ENCODE data around the gene ABHD18. TPM values are rescaled to one million over a fixed set of nuclear protein-coding genes. Genes with fewer than 3 reads are reported as not detected.
"Not testable (repeated sequence)": the region's sequence is repeated elsewhere in the genome, so short reads cannot be mapped to it uniquely, and the experiment has no call there.

Gene ABHD18
- total RNA-seq, 2 experiments from 2014 or later = 22.2 to 22.6 TPM

DNA sequence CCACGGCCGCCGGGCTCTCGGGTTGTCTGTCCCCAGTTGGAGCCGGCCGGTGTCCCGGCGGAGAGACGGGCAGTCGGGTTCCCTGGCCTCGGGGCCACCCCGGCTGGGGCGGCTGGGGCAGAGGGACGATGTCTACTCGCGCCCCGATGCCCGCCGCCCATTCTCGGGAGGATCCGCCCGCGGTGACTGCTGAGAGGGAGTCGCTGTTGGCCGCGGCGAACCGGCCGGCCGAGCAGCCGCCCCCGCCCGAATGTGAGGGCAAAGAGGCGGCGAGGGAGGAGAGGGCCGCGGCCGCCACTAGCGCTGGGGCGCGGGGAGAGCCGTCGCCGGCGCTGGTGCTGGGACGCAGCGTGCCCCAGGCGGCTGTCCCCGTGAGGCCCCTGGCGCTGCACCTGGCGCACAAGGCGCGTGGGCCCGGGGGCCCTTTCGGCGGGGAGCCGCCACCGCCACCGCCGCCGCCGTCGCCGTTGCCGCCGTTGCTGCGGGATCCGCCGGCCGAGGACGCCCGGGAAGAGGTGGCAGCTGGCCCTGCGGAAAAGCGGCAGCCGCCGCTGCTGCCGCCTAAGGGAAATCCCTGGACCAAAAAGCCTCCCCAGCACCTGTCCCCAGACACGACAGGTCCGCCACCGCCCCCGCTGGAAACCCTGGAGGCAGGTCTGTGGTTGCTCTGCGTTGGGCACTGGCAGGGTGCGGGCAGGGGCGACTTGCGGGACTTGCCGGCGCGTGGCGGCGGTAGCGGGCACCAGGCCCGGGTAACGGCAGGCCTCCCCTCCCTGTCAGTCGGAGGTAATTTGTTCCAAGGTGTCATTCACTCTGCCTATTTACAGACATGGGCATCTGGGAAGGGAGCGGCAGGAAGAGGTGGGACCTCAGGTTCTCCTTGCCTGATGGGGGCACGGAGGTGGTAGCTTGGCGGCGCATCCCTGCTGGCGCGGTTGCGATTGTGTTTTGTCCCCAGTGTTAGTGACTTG lies 96.6 kb downstream of the ABHD18 start:
- CTCF ChIA-PET = interaction anchor here (0.7 to 2.5 kb wide), 4 partner anchors 11 to 750 kb away, joined by 3 to 13 read pairs (median 4); no protein-coding TSS in a partner anchor
- intact Hi-C loops (cut with micrococcal nuclease) = loop anchor here (5.0 kb wide), 2 partner anchors 95 to 225 kb away; partner anchors contain the start of genes ABHD18, MFSD8 and PGRMC2
- H3K27me3 Mint-ChIP-seq = no peaks in the 10 kb centered on the region

DNA sequence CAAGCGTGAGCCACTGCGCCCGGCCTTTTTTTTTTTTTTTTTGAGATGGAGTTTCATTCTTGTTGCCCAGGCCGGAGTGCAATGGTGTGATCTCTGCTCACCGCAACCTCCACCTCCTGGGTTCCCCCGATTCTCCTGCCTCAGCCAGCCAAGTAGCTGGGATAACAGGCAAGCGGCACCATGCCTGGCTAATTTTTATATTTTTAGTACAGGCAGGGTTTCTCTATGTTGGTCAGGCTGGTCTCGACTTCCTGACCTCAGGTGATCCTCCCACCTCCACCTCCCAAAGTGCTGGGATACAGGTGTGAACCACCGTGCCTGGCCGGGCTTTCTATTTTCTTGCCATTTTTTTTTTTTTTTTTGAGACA lies 101.2 kb downstream of the ABHD18 start:
- H3K36me3 Mint-ChIP-seq (ENCODE audit: low read depth); ATAC-seq; H3K27me3 Mint-ChIP-seq; CTCF ChIA-PET; H3K4me3 Mint-ChIP-seq; intact Hi-C loops (cut with micrococcal nuclease); H3K27ac Mint-ChIP-seq; DNase-seq; H3K9me3 Mint-ChIP-seq: not testable (repeated sequence)
- H3K4me1 Mint-ChIP-seq (ENCODE audit: low read depth) = peaks cover 13% of the 10 kb centered on the region
- POLR2A ChIA-PET = interaction anchor here (0.6 kb wide), 1 partner anchor 16 kb away, joined by 3 read pairs; no protein-coding TSS in a partner anchor

More for the DNA sequence above, 96.6 kb downstream of the ABHD18 start:
- peak; percentile 21 for ATAC-seq
- Mint-ChIP-seq H3K4me1 (ENCODE audit: low read depth) (peaks cover 17% of the 10 kb centered on the region), H3K27ac (peak overlapping the region; percentile 72), H3K36me3 (ENCODE audit: low read depth) (no peaks in the 10 kb centered on the region), H3K9me3 (no peaks in the 10 kb centered on the region), H3K4me3 (peak overlapping the region; percentile 84)
- DNase-seq = peak; percentile 71
- TF ChIP-seq, protein P1, sequence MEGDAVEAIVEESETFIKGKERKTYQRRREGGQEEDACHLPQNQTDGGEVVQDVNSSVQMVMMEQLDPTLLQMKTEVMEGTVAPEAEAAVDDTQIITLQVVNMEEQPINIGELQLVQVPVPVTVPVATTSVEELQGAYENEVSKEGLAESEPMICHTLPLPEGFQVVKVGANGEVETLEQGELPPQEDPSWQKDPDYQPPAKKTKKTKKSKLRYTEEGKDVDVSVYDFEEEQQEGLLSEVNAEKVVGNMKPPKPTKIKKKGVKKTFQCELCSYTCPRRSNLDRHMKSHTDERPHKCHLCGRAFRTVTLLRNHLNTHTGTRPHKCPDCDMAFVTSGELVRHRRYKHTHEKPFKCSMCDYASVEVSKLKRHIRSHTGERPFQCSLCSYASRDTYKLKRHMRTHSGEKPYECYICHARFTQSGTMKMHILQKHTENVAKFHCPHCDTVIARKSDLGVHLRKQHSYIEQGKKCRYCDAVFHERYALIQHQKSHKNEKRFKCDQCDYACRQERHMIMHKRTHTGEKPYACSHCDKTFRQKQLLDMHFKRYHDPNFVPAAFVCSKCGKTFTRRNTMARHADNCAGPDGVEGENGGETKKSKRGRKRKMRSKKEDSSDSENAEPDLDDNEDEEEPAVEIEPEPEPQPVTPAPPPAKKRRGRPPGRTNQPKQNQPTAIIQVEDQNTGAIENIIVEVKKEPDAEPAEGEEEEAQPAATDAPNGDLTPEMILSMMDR (IDR thresholded peaks at IDR 0.05) = no peak
- POLR2A ChIA-PET = interaction anchor here (0.9 to 2.8 kb wide), 9 partner anchors 9 to 225 kb away, joined by 3 to 17 read pairs (median 4); partner anchors contain the start of genes ABHD18, MFSD8 and PLK4

DNA sequence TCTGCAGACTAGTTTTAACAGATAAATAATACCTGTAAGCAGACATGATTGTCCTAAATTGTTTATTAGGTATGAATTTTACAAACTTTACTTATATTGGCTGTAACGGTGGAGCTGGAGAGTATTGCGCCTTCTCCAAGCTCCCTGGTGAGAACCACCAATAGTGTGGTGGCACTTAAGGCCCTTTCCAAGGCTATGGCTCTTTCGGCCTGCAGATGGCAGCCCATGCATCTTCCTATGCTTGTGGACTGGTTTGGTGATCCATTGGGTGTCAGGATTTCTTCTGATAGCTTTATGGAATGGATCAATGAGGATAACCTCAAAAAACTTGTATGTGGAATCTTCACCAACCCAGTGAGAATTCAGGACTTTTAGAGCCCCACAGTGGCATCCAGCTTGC lies 103.7 kb downstream of the ABHD18 start:
- H3K36me3 Mint-ChIP-seq (ENCODE audit: low read depth) = no peaks in the 10 kb centered on the region
- H3K27me3 Mint-ChIP-seq = no peaks in the 10 kb centered on the region
- H3K4me3 Mint-ChIP-seq = no peak overlapping the region
- no peak overlapping the region for H3K27ac Mint-ChIP-seq
- peak; percentile 66 for ATAC-seq
- CTCF ChIA-PET = interaction anchor here (0.7 to 1.3 kb wide), 2 partner anchors 16 to 77 kb away, joined by 3 to 4 read pairs; no protein-coding TSS in a partner anchor
- intact Hi-C loops (cut with micrococcal nuclease) = no loop called here
- POLR2A ChIA-PET = interaction anchor here (1.2 to 1.4 kb wide), 2 partner anchors 8 to 103 kb away, joined by 3 to 5 read pairs; partner anchors contain the start of genes ABHD18 and LARP1B
- TF ChIP-seq, protein P1 (IDR thresholded peaks at IDR 0.05) = peak; percentile 17
- no peaks in the 10 kb centered on the region for H3K9me3 Mint-ChIP-seq
- DNase-seq = peak; percentile 27
- peaks cover 4% of the 10 kb centered on the region for H3K4me1 Mint-ChIP-seq (ENCODE audit: low read depth)

DNA sequence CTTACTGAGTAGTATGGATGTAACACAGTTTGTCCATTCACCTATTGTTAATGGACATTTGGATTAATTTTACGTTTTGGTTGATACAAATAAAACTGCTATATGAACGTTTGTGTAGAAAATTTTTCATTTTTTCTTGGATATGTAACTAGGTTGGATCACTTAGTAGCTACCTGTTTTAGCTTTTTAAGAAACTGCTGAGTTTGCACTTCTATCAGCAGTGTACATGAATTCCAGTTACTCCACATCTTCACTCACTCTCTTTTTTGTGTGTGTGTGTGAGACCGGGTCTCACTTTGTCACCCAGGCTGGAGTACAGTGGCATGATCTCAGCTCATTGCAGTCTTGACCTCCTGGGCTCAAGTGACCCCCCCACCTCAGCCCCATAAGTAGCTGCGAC lies 111.3 kb downstream of the ABHD18 start:
- no peak for ATAC-seq
- CTCF ChIA-PET = no interaction called here

More for the DNA sequence above, 111.3 kb downstream of the ABHD18 start:
- intact Hi-C loops (cut with micrococcal nuclease) = no loop called here
- DNase-seq = no peak
- Mint-ChIP-seq H3K27ac (no peak overlapping the region), H3K36me3 (ENCODE audit: low read depth) (peaks cover 27% of the 10 kb centered on the region), H3K4me1 (ENCODE audit: low read depth) (no peaks in the 10 kb centered on the region), H3K9me3 (no peaks in the 10 kb centered on the region), H3K4me3 (no peak overlapping the region), H3K27me3 (no peaks in the 10 kb centered on the region)
- POLR2A ChIA-PET = no interaction called here
- TF ChIP-seq, protein P1 (IDR thresholded peaks at IDR 0.05) = no peak

Other genes starting within 250 kb of the ABHD18 start
- not detected for gene SLC25A31, start 235.0 kb upstream of the ABHD18 start, total RNA-seq
- 1 to 10 TPM; 4.1 to 4.6 TPM for gene HSPA4L, start 183.1 kb upstream of the ABHD18 start, total RNA-seq
- 10 to 100 TPM; 42.0 to 45.1 TPM for gene PLK4, start 84.5 kb upstream of the ABHD18 start, total RNA-seq
- gene MFSD8, start 233 bp upstream of the ABHD18 start, total RNA-seq = 10 to 100 TPM; 12.5 to 14.2 TPM
- 10 to 100 TPM; 23.8 to 23.9 TPM for gene LARP1B, start 95.9 kb downstream of the ABHD18 start, total RNA-seq